Loucy (cell line): ENCODE results near the gene SMIM5.

Experiments
- H2AFZ ChIP-seq: fragments of 200-600 bp; sonication (generic); 2 replicates; pipeline ENCODE4 v1.6.0; 2016; ENCODE audit warnings: antibody characterized with exemption, mild to moderate bottlenecking, low read length, moderate library complexity
- H3F3A ChIP-seq: fragments of 200-600 bp; 2 replicates; pipeline ENCODE4 v1.6.0; 2016; ENCODE audit warnings: antibody characterized with exemption, low read depth, mild to moderate bottlenecking
- H3K27me3 ChIP-seq: fragments of 200-600 bp; sonication (generic); 2 replicates; pipeline ENCODE4 v1.6.1; 2014; ENCODE audit warnings: low read length, mild to moderate bottlenecking; ENCODE audit not compliant: insufficient read depth, poor library complexity, severe bottlenecking
- H3K36me3 ChIP-seq: fragments of 200-600 bp; sonication (generic); 2 replicates; pipeline ENCODE4 v1.6.1; 2016; ENCODE audit warnings: low read length; ENCODE audit not compliant: insufficient read depth
- H3K4me1 ChIP-seq: fragments of 200-600 bp; sonication (generic); 2 replicates; pipeline ENCODE4 v1.5.1; 2014; ENCODE audit warnings: low read length, mild to moderate bottlenecking; ENCODE audit not compliant: insufficient read depth, poor library complexity, severe bottlenecking
- H3K4me2 ChIP-seq: fragments of 200-600 bp; sonication (generic); 2 replicates; pipeline ENCODE4 v1.6.0; 2014; ENCODE audit warnings: antibody characterized with exemption, low read length, low read depth, mild to moderate bottlenecking; ENCODE audit not compliant: poor library complexity, severe bottlenecking
- H3K4me3 ChIP-seq: fragments of 200-600 bp; sonication (generic); 2 replicates; pipeline ENCODE4 v1.5.1; 2014; ENCODE audit warnings: low read length, mild to moderate bottlenecking, mixed read lengths; ENCODE audit not compliant: poor library complexity, severe bottlenecking
- H3K79me2 ChIP-seq: fragments of 200-600 bp; sonication (generic); 2 replicates; pipeline ENCODE4 v1.6.1; 2014; ENCODE audit warnings: low read length; ENCODE audit not compliant: insufficient read depth
- H3K9ac ChIP-seq: fragments of 200-600 bp; sonication (generic); 2 replicates; pipeline ENCODE4 v1.6.0; 2014; ENCODE audit warnings: mild to moderate bottlenecking, low read depth, low read length, moderate library complexity; ENCODE audit not compliant: poor library complexity, severe bottlenecking
- H3K9me2 ChIP-seq: fragments of 200-600 bp; sonication (generic); replicated peaks from 2 replicates; pipeline ENCODE4 v1.6.1; 2016; ENCODE audit warnings: low read depth, low read length, mixed read lengths
- H3K9me3 ChIP-seq: fragments of 200-600 bp; sonication (generic); 2 replicates; pipeline ENCODE4 v1.6.1; 2014; ENCODE audit warnings: mild to moderate bottlenecking, antibody characterized with exemption, low read length, low read depth; ENCODE audit not compliant: insufficient read depth
- H4K20me1 ChIP-seq: fragments of 200-600 bp; sonication (generic); 2 replicates; pipeline ENCODE4 v1.6.0; 2014; ENCODE audit warnings: antibody characterized with exemption, low read length, mild to moderate bottlenecking; ENCODE audit not compliant: insufficient read depth, poor library complexity, severe bottlenecking
- EZH2phosphoT487 ChIP-seq: fragments of 200-600 bp; IDR thresholded peaks from 2 replicates; pipeline ENCODE4 v1.6.1; 2018; ENCODE audit warnings: antibody characterized with exemption, mild to moderate bottlenecking, moderate library complexity, borderline replicate concordance
- TF ChIP-seq, protein P1 (sequence below): fragments of 200-600 bp; sonication (generic); conservative IDR thresholded peaks from 2 replicates; pipeline ENCODE4 v1.5.1; 2014; ENCODE audit warnings: mild to moderate bottlenecking, antibody characterized with exemption, low read length

Gene SMIM5

DNA sequence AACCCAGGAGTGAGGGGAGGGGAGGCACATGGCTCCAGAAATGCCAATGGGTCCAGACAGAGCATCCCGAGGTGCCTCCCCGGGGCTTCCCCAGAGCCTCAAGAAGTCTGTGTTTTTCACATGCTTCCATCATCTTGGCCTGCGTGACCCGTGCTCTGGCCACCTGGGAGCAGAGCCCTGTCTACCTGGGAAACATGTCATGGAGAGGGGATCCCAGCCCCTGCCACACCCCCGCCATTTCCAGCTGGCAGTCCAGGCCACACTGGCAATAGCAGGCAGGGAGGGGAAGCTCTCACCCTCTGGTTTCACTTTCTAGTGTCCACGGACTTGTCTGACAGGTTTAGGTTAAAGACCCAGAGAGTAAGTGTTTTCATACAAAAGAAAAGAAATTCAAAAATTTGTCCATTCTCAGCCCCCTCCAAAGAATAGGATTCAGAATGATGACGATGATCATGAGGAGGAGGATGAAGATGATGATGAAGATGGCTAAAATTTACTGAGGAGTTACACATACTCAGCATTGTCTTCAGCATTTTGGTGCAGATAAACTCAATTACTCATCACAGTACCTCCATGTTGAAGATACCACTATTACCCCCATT, 9.0 kb downstream of the SMIM5 start:
- Histone ChIP-seq H3K9ac (no peak overlapping the region), H3F3A (no peaks in the 10 kb centered on the region), H3K9me3 (no peaks in the 10 kb centered on the region), H3K27me3 (no peaks in the 10 kb centered on the region), H2AFZ (no peak overlapping the region), H3K4me1 (peaks cover 16% of the 10 kb centered on the region), H3K36me3 (no peaks in the 10 kb centered on the region), H3K4me2 (no peak overlapping the region), H4K20me1 (no peaks in the 10 kb centered on the region), H3K9me2 (no peaks in the 10 kb centered on the region), H3K4me3 (no peak overlapping the region), H3K79me2 (no peaks in the 10 kb centered on the region)
- TF ChIP-seq, protein P1, sequence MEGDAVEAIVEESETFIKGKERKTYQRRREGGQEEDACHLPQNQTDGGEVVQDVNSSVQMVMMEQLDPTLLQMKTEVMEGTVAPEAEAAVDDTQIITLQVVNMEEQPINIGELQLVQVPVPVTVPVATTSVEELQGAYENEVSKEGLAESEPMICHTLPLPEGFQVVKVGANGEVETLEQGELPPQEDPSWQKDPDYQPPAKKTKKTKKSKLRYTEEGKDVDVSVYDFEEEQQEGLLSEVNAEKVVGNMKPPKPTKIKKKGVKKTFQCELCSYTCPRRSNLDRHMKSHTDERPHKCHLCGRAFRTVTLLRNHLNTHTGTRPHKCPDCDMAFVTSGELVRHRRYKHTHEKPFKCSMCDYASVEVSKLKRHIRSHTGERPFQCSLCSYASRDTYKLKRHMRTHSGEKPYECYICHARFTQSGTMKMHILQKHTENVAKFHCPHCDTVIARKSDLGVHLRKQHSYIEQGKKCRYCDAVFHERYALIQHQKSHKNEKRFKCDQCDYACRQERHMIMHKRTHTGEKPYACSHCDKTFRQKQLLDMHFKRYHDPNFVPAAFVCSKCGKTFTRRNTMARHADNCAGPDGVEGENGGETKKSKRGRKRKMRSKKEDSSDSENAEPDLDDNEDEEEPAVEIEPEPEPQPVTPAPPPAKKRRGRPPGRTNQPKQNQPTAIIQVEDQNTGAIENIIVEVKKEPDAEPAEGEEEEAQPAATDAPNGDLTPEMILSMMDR, result no peak
- no peak for TF ChIP-seq EZH2phosphoT487

GRCh38 chr17:75642784-75643642, 9.8 kb downstream of the SMIM5 start:
- Histone ChIP-seq H4K20me1 (no peaks in the 10 kb centered on the region), H3K4me2 (no peak overlapping the region), H3K9me2 (no peaks in the 10 kb centered on the region), H3F3A (no peaks in the 10 kb centered on the region), H2AFZ (no peak overlapping the region), H3K9me3 (no peaks in the 10 kb centered on the region), H3K27me3 (no peaks in the 10 kb centered on the region), H3K4me3 (no peak overlapping the region), H3K36me3 (no peaks in the 10 kb centered on the region), H3K4me1 (peaks cover 16% of the 10 kb centered on the region), H3K79me2 (no peaks in the 10 kb centered on the region), H3K9ac (no peak overlapping the region)
- no peak for TF ChIP-seq EZH2phosphoT487
- TF ChIP-seq, protein P1, result no peak

DNA sequence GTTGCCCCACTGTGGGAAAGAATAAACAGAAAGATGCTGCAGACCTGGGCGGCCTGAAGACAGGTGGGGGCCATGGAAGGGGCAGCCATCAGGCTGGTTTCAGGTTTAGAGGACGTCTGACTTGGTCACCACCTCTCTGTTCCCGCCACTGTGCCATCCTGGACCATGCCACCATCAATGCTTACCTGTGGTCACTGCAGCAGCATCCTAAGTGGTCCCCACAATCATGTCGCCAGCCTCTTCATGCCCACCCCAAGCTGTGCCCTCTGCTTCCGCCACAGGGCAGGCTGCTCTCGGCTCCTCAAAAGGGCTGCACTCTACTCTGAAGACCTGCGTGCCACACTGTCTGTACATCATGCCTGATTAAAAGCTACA, 10.4 kb downstream of the SMIM5 start:
- Histone ChIP-seq H3F3A (no peaks in the 10 kb centered on the region), H3K4me3 (no peak overlapping the region), H2AFZ (no peak overlapping the region), H3K4me1 (peaks cover 16% of the 10 kb centered on the region), H4K20me1 (no peaks in the 10 kb centered on the region), H3K36me3 (no peaks in the 10 kb centered on the region), H3K9me2 (no peaks in the 10 kb centered on the region), H3K79me2 (no peaks in the 10 kb centered on the region), H3K27me3 (no peaks in the 10 kb centered on the region), H3K9ac (no peak overlapping the region), H3K4me2 (no peak overlapping the region), H3K9me3 (no peaks in the 10 kb centered on the region)
- TF ChIP-seq, protein P1, result no peak
- TF ChIP-seq EZH2phosphoT487, result no peak
